CD4-positive, alpha-beta T cell treated with Interleukin-4 for 4 hours (primary cell): ENCODE results near the gene GABARAPL1.
"Not testable (repeated sequence)": the region's sequence is repeated elsewhere in the genome, so short reads cannot be mapped to it uniquely, and the experiment has no call there.

Source experiments
- DNase-seq: peaks from one replicate; pipeline ENCODE4 v3.0.0-alpha.2; 2020

Gene GABARAPL1

DNA sequence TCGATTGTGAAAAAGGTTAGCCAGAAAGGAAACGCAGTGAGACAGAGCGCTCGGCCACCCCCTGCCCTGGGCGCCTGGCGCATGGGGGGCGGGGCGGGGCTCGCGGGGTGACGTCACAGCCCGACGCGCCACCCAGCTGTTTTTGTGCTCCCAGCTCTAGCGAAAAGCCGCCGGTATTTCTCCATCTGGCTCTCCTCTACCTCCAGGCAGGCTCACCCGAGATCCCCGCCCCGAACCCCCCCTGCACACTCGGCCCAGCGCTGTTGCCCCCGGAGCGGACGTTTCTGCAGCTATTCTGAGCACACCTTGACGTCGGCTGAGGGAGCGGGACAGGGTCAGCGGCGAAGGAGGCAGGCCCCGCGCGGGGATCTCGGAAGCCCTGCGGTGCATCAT, at the start of gene GABARAPL1:
Gene GABARAPL1 (plus strand): TSS at position 139 of the 393 bp plus-strand sequence. CDS start 253 bp downstream, at position 392.
- DNase-seq: peak; percentile 82

DNA sequence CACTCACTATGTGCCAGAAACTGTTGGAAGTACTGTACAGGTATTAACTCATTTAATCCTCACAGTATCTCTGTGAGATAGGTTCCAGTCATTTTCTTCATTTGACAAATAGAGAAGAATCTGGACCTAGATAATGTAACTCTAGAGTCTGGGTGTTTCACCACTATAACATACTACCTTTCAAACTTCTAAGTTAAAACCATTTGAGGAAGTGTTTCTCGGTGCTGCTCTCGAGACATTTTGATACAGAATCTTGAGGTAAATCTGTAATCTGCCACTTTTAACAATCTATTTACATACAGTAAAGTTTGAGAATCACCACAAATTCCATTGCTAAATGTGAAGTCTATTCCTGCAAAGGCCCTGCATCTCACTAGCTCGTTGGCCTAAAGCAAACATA, 49.6 kb upstream of the GABARAPL1 start:
- DNase-seq: no peak

DNA sequence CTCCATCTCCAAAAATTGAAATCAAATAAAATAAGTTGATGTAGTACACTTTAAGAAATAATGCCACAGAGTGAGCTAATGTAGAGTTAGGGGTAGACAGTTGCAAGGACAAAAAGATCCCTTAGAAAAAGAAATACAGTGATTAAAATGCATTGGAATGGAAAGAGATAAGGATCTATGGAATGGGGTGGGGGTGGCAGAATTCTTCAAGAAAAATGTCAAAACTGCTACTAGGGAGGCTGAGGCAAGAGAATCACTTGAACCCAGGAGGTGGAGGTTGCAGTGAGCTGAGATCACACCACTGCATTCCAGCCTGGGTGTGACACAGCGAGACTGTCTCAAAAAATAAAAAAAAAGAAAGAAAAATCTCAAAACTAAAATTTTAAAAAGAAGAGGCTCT, 47.3 kb upstream of the GABARAPL1 start:
- no peak for DNase-seq

DNA sequence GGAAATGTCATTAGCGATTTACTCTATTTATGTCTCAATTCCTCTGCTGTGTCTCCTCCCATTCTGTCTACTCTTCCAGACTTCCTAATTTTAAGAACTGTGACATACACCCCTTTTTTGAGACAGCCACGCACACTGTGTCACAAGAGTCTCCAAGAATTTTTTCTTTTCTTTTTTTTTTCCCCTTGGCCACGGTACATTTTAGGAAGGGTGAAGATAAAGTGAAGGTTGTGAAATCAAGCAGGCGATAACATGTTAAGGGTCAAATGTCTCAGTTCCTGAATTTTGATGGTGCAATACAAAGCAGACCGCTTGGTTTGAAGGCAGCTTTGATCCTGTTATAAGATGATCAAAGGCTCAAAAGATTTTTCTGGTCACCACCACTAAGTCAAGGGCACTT, 45.1 kb upstream of the GABARAPL1 start:
- DNase-seq: no peak

DNA sequence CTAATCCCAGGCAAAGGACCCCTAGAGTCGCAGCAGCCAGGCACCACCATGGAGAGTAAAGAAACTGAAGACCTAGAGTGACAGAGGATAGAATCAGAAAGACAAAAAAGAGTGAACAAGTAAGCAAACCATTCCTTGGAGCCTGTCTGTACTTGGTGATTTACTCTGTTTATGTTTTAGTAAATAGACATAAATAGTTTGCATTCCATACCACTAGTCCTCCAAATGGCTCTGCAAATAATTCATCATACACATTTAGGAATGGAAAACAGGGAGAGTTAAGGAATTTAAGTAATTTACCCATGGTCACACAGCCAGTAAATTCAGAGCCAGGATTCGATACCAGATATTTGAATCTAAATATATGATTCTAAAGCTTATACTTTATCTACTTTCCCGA, 43.6 kb upstream of the GABARAPL1 start:
- DNase-seq: no peak

DNA sequence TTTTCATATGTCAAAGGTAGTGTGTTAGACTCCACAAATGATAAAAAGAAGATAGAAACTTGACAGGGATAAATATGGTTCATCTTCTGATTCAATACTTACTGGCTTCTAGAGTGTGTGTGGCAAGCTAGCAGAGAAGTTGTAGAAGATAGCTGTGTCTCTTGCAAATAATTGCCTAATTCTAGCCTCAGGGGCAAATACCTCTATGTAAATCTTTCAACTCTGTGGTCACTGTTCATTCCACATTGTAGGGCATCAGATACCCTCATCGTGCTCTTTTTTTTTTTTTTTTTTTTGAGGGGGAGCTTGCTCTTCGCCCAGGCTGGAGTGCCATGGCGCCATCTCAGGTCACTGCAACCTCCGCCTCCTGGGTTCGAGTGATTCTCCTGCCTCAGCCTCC, 42.5 kb upstream of the GABARAPL1 start:
- DNase-seq: no peak

DNA sequence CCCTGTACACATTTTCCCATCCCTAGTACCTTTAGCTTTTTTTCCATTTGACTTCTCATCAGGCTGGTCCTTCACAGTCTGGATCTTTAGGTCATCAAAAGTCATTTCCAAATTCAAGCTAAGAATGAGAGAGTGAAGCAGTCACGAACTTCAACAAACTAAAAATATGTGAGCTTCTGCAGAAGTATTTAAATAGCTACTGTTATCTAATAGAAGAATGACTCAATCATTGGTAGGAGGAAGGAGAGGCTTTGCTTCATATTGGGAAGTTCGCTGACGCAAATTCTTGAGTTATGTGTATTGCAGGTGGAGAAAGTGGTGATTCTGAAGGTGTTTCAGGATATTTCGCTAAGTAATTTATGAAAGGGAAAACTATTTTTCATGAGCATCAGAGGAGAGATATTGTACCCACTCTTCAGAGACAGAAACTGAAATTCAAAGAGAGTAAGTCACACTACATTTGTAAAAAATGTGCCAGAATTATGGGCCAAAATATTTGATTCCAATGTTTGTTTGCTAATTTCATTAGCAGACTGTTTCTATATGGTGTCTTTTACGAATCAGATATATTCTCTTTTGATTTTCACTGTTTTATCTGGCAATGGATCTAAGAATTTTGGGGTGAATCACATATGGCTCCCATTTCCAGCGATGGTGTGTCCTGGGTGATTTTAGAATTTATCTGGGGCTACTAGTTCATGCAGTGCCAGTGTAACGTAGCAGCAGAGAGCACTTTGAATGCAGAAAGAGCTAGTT, 40.5 kb upstream of the GABARAPL1 start, which contains the start of gene OLR1:
Gene OLR1 (minus strand): TSS at position 160 of the 756 bp plus-strand sequence. CDS start 55 bp downstream, at position 105.
- DNase-seq: peak; percentile 7

DNA sequence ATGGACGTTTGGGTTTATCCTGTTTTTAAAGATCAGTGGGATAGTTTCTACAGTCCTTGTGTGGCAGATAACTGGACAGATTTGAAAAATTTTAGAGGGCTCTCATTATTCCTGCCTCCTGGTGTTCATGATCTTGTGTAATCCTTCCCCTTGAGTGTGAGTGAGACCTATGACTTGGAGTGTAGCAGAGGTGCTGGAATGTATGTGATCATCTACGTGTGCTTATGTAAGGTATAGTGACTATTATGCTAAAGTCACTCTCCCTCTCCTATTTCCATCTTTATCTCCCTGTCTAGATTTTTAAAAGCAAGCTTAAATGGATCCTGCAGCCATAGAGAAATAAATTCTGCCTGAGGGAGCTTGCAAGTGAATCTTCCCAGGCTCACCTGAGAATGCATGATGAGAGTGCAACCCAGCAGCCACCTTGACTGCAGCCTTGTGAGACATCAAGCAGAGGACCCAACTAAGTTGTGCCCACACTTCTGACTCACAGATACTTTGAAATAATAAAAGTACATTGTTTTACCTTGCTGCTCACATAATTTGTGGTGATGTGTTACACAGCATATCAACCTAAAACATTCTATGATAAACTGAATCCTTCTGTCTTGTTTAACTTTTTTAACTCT, 37.6 kb upstream of the GABARAPL1 start:
- no peak for DNase-seq

DNA sequence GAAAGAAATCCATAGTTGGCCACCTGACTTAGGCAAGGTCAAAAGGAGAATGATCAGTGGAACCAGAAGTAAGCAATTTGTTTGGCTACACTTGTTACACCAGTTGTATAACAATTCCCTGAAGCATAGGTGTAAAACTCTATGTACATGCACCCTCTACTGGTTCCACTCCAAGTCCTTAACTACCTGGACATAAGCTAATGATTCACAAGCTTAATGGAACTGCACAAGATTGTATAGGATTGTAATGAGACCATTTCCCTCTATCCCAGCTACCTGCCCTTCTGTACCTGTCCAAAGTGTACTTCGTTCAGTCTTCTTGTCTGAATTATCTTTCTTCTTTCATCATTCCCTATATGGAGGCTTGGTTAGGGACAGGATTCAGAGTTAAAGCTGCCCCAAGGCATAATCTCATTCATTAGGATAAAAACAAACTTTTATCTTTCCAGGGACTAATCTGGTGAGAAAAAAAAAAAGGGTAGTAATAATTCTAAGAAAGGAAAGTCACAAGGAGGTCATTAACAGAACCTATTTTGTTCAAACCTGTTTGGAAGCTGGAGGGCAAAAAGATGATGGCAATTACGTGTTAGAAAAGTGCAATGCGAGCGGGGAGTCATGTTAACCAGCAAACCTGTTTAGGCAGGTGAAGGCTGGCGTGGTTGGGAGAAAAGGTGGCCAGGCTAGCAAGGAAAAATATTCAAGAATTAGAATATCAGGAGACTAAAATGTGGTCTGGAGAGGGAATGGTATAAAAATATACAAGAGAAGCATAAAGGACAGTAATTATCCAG, 36.6 kb upstream of the GABARAPL1 start:
- DNase-seq: no peak

DNA sequence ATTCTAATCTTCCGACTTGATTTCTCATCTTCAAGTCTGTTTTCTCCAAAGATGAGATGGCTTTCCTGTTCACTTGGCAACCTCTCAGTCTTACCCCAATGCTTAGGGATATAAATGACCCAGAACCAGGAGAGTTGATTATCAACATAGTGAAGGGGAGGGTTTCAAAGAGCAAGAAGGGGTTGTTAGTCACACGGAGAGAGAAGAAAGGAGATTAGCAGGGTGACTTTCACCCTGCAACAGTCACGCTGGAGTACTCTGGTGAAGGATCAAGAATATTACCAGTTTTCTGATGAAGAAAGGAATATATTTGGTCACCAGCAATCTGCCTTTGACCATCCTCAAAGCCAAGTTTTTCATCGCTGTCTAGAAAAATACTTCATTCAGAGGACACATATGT, 33.9 kb upstream of the GABARAPL1 start, which contains the start of gene TMEM52B:
Gene TMEM52B (plus strand): TSS at position 212 of the 400 bp plus-strand sequence. CDS start 543 bp downstream, outside the sequence.
- no peak for DNase-seq

DNA sequence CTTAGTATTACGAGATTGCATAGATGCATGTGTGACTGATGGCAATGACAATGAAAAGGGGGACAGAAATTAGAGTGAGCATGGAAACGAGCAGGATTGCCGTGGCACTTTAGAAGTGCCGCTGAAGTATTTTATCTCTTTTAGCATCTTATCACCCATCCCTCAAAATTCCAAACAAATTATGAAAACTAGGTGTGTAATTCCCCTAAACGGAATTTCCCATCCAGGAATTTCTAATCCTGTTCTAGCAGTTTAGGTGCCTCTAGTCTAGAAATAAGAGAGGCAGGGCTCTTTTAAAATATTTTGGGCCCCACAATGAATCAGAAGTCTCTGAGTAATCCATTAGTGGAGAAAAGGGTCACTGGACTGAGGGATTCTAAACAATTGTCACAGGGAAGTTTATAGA, 32.9 kb upstream of the GABARAPL1 start:
- DNase-seq: no peak

DNA sequence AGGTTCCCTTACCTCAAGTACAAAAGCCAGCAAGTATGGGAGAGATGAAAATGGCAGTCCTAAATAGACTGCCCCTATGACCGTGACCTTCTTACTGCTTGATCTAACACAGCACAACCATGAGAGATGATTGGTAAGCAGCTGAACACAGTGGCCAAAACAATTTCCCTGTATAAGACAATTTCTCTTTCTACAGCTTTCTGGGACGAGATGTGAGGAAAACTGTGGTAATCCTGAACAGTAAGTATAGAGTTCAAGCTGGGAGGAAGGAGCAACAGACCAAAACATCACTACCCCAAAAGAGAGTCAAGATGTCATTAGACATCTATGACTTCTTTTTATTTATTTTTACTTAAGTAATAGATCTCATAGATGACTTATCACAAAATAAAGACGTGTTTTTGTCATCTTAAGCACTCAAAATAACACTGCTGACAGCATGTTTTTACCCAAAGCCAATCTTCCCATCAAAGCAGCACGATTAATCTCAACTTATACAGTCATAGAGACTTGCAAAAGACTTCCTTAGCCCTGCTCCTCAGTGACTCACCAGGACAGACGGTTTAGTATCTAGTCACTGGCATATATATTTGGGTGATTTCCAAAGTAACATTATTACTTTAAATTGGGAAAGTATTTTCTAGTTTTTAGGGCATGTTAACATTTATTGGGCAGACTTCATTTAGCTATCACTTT, 30.2 kb upstream of the GABARAPL1 start:
- peak; percentile 13 for DNase-seq

DNA sequence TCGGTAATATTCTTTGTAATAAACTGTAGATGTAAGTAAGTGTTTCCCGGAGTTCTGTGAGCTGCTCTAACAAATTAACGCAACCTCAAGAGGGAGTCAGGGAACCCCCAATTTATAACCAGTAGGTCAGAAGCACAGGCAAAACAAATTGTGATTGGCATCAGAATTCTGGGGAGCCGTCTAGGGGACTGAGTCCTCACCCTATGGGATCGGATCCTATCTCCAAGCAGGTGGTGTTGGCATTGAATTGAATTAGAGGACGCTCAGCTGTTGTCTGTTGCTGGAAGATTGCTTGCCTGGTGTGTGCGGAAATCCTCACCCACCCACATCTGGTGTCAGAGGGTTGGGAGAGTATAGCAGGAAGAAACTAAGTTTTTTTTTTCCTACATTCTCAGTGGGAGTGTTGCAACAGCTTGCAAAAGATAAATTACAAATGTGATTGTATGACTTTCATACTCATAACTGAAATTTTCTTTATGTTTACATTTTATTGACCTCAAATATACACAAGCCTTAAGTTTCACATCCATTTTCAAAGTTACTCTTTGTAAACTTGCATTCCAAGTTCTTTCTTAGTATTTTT, 28.3 kb upstream of the GABARAPL1 start:
- no peak for DNase-seq

DNA sequence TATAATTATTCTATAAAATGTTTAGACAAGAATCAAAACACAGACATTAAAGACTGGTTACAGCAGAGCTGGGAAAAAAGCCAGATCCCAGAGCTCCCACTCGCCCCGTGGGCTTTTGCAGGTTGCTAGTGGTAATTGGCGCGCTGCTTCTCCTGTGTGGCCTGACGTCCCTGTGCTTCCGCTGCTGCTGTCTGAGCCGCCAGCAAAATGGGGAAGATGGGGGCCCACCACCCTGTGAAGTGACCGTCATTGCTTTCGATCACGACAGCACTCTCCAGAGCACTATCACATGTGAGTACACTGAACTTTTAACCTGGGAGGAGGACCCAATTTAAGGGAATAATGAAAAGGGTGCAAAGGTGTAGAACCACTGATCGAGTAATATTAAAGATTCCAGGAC, 26.4 kb upstream of the GABARAPL1 start:
- DNase-seq: peak; percentile 13

DNA sequence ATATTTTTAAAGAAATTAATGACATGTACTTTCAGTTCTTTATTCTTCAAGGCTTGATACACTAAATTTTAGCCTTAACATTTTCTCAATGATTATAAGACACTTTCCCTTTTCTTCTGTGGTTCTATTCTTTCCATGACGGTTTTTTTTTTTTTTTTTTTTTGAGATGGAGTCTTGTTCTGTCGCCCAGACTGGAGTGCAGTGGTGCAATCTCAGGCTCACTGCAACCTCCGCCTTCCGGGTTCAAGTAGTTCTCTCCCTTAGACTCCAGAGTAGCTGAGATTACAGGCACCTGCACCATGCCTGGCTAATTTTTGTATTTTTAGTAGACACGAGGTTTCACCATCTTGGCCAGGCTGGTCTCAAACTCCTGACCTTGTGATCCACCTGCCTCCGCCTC, 25.7 kb upstream of the GABARAPL1 start:
- DNase-seq: not testable (repeated sequence)

DNA sequence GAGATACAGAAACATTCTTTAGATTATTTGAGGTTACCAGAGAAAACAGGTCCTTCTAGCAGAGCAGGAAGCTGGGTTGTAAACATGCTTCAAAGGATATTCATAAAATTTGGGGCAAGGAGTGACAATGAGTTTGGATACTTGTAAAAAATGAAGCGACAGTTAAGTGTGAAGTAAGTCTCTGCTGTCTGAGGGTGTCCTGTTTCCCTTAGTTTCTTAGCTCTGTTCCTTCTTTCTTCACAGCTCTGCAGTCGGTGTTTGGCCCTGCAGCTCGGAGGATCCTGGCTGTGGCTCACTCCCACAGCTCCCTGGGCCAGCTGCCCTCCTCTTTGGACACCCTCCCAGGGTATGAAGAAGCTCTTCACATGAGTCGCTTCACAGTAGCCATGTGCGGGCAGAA, 23.0 kb upstream of the GABARAPL1 start:
- DNase-seq: no peak

DNA sequence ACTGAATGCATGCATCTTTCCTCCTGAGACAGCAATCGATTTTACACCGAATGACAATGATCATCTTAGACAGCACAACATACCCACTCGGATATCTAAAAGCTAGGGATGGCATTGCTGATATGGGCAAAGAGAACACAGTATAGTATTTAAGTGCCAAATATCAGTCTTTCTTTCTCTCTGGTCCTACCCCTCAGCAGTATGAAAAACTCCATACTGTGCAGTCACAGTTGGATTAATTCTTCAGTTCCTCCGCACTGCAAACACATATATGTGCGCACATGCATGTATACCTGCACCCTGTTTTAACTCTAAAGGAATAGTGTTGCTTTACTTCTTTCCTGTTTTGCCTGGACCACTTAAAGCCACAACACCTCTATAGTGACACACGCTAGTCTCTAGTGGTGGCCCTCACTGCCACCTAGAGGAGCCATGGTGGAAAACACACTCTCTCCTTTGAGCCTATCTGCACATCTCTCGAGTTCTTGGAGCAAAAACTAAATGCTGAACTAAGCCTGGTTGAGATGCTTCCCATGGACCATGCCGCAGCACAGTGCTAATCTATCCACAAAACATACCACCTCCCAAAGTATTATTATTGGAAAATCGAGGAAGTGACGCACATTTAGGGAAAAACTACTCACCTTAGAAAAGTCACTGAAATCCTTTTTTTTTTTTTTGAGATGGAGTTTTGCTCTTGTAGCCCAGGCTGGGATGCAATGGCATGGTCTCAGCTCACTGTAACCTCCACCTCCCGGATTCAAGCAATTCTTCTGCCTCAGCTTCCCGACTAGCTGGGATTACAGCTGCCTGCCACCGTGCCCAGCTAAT, 21.9 kb upstream of the GABARAPL1 start:
- DNase-seq: peak; percentile 65

DNA sequence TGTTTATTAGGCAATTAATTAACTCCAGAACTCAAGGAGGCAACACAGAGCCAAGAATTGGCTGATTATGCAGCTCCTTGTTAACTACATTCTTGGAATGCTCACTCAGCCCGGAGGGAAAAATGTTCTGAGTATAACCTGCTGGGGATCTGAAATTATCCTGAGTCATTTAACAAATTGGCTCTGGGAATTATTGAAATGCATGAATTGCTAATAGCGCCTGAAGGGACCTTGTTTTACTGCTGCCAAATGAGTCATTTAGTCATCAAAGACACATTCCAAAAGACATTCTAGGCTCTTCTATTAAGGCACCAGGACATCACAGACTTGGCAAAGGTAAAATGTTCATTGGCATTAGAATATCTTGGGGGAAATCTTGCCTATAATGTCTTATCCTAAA, 20.8 kb upstream of the GABARAPL1 start:
- DNase-seq: no peak

DNA sequence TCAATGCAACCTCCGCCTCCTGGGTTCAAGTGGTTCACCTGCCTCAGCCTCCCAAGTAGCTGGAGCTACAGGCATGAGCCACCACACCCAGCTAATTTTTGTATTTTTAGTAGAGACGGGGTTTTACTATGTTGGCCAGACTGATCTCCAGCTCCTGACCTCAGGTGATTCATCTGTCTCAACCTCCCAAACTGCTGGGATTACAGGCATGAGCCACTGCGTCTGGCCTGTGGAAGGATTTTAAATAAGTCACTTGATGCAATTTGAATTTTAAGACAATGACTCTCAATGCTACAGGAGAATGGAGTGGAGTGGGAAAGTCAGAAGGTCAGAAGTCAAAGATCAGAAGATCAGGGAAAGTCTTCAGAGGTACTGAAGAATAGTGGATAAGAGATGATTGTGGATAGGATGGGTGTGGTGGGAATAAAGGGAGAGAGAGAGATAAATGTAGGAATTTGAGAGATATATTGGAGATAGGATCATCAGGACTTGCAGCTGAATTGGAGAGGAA, 18.5 kb upstream of the GABARAPL1 start:
- no peak for DNase-seq

DNA sequence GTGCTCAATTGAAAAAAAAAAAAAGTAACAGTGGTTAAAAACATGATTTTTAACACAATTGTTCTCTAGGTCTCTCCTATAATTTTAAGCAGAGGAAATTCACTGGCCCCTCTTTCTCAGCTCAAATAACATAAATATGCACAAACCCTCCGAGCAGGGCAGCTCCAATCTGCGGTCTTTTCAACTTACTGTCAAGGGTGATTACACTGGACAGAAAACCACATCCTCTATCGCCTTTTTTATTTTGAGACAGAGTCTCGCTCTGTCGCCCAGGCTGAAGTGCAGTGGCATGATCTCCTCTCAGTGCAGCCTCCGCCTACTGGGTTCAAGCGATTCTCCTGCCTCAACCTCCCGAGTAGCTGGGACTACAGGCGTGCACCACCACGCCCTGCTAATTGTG, 16.5 kb upstream of the GABARAPL1 start:
- no peak for DNase-seq

DNA sequence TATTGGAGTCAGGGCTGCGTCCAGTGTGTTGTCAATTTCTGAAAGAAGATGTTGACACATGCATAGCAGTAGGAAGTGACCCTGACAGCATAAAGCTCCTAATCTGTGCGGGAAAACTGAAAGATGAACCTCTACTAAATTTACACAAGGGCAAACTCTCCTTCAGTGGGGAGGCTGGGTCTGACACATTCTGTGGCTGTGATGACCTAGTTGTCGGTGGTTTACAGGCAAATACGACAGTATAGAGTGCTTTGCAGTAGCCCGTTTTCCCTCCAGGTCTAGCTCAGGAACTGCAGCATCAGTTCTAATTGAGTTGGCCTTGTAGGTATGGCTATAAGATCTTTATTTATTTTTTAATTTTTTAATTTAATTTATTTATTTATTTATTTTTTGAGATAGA, 14.8 kb upstream of the GABARAPL1 start:
- DNase-seq: no peak
